HEK293 (cell line): ENCODE data around the gene APBA1.

Experiments
- CTCF ChIP-seq: fragments of 450-650 bp; formaldehyde crosslinking; IDR thresholded peaks from 2 replicates; pipeline ENCODE4 v1.5.1; 2016; ENCODE audit warnings: missing biosample characterization, missing genetic modification characterization
- ELK4 ChIP-seq: IDR thresholded peaks from 2 replicates; pipeline ENCODE4 v1.6.1; 2011; ENCODE audit warnings: mild to moderate bottlenecking, low read depth, low read length, borderline replicate concordance
- OSR2 ChIP-seq: fragments of 450-650 bp; formaldehyde crosslinking; IDR thresholded peaks from 2 replicates; pipeline ENCODE4 v1.5.1; 2016; ENCODE audit warnings: missing biosample characterization, missing genetic modification characterization
- REST ChIP-seq: fragments of 450-650 bp; formaldehyde crosslinking; IDR thresholded peaks from 2 replicates; pipeline ENCODE4 v1.5.1; 2016; ENCODE audit warnings: missing biosample characterization, missing genetic modification characterization
- ZNF146 ChIP-seq: fragments of 450-650 bp; formaldehyde crosslinking; IDR thresholded peaks from 2 replicates; pipeline ENCODE4 v1.5.1; 2016; ENCODE audit warnings: missing biosample characterization, missing genetic modification characterization
- ZNF239 ChIP-seq: fragments of 450-650 bp; formaldehyde crosslinking; IDR thresholded peaks from 2 replicates; pipeline ENCODE4 v1.5.1; 2016; ENCODE audit warnings: missing biosample characterization, missing genetic modification characterization
- ZNF335 ChIP-seq: fragments of 450-650 bp; formaldehyde crosslinking; conservative IDR thresholded peaks from 2 replicates; pipeline ENCODE4 v1.5.1; 2016; ENCODE audit warnings: missing biosample characterization, missing genetic modification characterization
- ZNF48 ChIP-seq: fragments of 450-650 bp; formaldehyde crosslinking; IDR thresholded peaks from 2 replicates; pipeline ENCODE4 v1.5.1; 2016; ENCODE audit warnings: missing biosample characterization, missing genetic modification characterization
- ZNF670 ChIP-seq: fragments of 450-650 bp; formaldehyde crosslinking; IDR thresholded peaks from 2 replicates; pipeline ENCODE4 v1.5.1; 2016; ENCODE audit warnings: missing biosample characterization, missing genetic modification characterization, low read depth
- ZNF830 ChIP-seq: fragments of 450-650 bp; IDR thresholded peaks from 2 replicates; pipeline ENCODE4 v1.5.0; 2018; ENCODE audit warnings: missing biosample characterization, missing genetic modification characterization, low read depth, mild to moderate bottlenecking, moderate library complexity
- ZNF837 ChIP-seq: fragments of 450-650 bp; formaldehyde crosslinking; IDR thresholded peaks from 2 replicates; pipeline ENCODE4 v1.5.1; 2016; ENCODE audit warnings: missing biosample characterization, missing genetic modification characterization

GRCh38 chr9:69431777-69432176 is 240.4 kb downstream of the APBA1 start:
- TF ChIP-seq ZNF239 (tag by site-specific recombination) = no peak
- no peak for TF ChIP-seq ZNF830 (tag by site-specific recombination)
- no peak for TF ChIP-seq ZNF48 (tag by site-specific recombination)
- no peak for TF ChIP-seq REST
- TF ChIP-seq CTCF (tag by site-specific recombination) = no peak
- TF ChIP-seq ZNF146 (tag by site-specific recombination) = no peak
- no peak for TF ChIP-seq ZNF670
- no peak for TF ChIP-seq ELK4
- no peak for TF ChIP-seq OSR2
- TF ChIP-seq ZNF335 (tag by site-specific recombination) = no peak
- no peak for TF ChIP-seq ZNF837 (tag by site-specific recombination)
